ENCODE data around the gene ZNF783.
"Not testable (repeated sequence)": the region's sequence is repeated elsewhere in the genome, so short reads cannot be mapped to it uniquely, and the experiment has no call there.

Gene ZNF783

DNA sequence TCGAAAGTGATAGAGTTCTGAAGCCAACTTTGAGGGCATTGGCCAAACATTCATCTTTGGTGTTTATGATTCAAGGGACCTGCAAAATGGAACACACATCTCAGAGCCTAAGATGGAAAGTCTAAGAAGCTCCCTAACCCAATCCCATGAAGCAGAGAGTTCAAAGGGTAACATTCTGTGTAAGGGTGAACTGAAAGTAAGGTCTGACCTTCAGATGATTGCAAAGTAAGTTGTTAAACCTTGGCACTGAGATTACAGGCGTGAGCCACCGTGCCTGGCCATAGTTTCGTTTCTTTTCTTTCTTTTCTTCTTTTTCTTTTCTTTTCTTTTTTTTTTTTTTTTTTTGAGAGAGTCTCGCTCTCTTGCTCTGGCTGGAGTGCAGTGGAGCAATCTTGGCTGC is 20.3 kb upstream of the ZNF783 start:
- no peak for DNase-seq

DNA sequence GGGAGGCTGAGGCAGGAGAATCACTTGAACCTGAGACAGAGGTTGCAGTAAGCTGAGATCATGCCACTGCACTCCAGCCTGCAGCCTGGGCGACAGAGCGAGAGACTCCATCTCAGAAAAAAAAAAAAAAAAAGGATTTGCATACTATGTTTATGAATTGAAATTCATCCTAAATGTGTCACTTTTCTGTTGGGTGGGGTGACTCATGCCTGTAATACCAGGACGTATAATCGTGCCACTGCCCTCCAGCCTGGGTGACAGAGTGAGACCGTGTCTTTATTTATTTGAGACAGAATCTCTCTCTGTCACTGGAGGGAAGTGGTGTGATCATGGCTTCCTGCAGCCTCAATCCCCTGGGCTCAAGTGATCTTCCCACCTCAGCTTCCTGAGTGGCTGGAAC is 16.8 kb upstream of the ZNF783 start:
- DNase-seq, result peak; percentile 69

DNA sequence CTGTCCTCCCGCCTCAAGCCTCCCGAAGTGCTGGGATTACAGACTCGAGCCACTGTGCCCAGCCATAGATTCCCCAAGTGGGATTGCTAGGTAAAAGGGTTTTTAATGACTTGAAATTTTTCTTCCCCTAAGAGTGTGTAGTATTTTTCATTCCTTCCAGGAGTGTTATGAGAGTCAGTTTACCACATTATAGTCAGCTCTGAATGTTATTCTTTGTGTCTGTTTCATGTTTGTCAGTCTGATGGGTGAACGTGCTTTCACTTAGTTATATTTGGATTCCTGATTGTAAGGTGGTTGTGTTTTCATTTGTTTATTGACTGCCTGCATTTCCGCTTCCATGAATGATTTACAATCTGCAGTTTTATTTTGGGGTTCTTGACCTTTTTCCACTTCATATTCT is 16.3 kb upstream of the ZNF783 start:
- DNase-seq, result no peak

DNA sequence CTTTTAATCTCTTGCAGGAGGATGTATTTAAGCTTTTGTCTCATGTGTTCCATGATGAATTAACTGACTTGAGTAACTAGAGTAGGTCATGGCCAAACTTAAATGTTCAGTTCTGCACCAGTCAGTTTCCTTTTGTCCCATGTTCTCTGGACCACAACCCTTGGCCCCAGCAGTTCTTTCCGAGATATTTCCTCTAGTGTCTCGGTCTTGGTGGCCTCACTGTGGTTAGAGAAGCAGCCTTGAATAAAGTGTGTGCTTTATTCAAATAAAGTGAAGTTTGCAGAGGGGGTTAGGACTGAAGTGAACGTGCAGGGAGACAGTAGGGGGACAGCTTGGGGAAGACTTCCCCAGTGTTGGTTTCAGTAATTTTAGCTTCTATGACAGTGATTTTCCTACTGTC is 13.2 kb upstream of the ZNF783 start:
- no peak for DNase-seq

DNA sequence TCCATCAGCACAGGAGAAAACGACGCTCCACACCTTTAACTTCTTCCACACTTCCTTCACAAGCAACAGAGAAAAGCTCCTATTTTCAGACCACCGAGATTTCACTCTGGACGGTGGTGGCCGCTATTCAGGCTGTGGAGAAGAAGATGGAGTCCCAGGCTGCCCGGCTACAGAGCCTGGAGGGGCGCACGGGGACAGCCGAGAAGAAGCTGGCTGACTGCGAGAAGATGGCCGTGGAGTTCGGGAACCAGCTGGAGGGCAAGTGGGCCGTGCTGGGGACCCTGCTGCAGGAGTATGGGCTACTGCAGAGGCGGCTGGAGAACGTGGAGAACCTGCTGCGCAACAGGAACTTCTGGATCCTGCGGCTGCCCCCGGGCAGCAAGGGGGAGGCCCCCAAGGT is 11.8 kb upstream of the ZNF783 start:
- DNase-seq, result not testable (repeated sequence)

DNA sequence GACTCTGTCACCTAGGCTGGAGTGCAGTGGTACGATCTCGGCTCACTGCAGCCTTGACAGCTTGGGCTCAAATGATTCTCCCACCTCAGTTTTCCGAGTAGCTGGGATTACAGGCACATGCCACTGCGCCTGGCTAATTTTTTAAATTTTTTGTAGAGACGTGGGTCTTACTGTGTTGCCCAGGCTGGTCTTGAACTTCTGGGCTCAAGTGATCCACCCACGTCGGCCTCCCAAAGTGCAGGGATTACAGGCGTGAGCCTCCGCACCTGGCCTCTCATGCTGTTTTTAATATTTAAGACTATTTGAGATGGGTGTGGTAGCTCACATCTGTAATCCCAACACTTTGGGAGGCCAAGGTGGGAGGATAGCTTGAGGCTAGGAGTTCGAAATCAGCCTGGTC is 10.5 kb upstream of the ZNF783 start:
- not testable (repeated sequence) for DNase-seq

DNA sequence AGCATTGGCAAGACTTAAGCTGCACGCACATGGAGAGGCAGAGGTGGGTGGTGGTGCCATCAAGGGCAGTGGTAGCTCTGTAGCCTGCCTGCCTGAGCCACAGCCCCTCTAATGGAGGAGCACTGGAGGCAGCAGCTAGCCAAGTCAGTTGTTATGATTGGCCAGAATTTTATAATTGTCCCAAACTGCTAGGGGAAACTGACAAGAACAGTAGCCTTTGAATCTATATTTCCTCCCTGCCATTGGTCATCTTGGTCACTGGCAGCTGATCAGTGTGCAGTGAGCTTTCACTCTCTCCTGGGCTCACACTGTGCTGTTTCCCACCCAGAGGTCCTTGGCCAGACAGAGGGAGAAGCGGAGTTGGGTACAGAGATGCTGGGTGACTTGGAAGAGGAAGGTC is 9.6 kb upstream of the ZNF783 start:
- DNase-seq, result no peak

DNA sequence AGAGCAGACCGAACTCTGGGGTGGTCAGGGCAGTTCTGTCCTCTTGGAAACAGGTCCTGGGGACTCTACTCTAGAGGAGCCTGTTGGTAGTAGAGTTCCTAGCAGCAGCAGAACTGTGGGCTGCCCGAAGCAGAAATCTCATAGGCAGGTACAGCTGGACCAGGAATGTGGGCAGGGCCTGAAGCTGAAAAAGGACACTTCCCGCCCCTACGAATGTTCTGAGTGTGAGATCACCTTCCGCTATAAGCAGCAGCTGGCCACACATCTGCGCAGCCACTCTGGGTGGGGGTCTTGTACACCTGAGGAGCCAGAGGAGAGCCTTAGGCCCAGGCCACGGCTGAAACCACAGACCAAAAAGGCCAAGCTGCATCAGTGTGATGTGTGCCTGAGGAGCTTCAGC is 8.3 kb upstream of the ZNF783 start:
- no peak for DNase-seq

DNA sequence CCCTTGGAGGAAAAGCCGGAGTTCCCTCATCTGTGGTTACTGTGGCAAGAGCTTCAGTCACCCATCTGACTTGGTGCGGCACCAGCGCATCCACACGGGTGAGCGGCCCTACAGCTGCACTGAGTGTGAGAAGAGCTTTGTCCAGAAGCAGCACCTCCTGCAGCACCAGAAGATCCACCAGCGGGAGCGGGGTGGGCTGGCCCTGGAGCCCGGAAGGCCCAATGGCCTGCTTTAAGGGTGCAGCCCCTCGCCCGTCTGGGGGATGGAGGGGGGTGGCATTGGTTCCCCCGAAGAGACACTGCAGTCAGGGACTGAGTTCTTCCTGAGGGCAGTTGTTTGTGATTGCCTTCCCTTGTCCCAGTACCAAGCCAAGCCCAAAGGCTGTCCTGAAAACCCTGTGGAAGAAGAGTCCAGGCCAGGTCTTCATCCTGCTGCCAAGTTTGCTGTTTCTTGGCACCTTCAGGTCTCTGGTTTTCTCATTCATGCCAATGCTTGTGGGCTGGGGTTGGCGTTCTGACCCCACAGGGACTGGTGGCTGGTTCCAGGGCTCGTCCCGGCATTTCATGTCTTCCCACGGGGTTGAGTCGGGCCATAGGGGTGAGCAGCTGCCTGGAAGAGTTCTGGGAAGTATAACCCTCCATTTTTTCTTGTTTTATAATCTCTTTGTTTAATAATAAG is 7.7 kb upstream of the ZNF783 start:
- no peak for DNase-seq

DNA sequence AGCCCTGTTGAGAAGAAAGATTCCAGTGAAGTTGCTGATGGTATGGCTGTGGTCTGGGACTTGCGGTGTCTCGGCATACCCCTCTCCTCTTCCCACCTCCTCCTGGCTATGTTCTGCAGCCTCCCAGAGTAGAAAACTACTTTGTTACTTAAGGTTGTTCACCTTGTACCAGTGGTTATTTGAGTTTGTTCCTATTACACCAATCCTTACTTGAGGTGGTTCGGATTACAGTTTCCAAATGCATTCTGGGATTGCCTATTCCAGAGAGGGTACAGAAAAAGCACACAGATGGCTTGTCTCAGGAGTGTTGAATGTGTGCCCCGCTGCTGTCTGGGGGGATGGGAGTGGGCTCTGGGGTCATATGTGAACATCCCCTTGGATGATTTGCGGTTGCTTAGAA is 6.8 kb upstream of the ZNF783 start:
- DNase-seq, result no peak

DNA sequence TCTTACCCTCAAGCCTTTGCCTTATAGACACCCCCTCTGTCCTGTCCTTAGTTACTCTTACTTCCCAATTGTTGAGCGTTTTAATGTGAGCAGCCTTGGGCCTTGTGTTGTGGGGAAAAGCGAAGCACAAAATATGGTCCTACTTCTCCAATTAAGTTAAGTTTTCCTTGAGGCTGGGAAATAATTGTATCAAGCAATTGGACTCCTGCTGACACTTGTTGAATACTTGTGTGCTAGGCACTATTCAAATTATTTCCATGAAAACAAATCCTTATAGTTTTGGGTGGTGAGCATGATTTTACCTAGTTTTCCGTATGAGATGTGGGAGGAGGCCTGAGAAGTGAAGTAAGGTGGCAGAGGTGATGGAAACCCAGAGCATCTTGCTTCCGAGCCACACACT is 5.4 kb upstream of the ZNF783 start:
- no peak for DNase-seq

DNA sequence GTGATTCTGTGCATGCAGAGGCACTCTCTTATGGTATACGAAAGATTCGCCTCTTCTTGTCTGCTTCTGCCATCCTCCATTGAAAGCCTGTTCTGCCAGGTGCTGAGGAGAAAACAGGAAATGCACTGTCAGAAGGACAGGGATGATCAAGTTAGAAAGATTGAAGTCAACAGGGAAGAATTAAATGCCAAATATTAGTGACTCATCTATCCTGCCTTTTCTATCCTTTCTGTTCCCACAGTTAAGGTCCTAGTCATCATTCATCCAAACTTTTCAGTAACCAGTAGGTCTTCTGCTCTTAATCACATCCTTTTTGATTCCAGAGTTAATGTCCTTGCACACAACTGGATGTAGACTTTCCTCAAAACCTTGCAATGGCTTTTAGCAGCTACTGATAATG is 4.8 kb upstream of the ZNF783 start:
- DNase-seq, result peak; percentile 45

DNA sequence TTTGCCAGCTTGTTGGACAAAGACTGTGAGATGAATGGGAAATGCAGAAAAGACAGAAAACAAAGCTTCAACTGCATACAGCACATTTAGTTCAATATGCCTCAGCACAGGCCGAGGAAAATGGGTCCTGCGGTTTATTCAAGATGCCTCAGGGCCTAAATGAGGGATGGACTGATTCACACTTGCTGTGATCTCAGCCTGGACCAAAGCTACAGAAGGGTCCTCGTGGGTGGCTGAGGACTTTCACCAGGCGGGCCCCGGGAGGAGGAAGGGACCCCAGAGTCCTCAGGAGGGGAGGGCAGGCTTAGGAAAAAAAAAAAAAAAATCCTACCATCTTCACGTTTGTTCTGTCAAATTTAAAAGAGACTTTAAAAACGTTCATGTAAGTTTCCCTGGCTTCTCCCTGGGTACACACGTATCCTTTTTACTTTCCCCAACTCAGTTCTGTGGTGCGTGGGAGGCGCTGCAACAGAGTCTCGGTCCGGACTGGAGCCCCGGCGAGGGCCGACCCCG is 624 bp upstream of the ZNF783 start:
- peak; percentile 84 for DNase-seq

DNA sequence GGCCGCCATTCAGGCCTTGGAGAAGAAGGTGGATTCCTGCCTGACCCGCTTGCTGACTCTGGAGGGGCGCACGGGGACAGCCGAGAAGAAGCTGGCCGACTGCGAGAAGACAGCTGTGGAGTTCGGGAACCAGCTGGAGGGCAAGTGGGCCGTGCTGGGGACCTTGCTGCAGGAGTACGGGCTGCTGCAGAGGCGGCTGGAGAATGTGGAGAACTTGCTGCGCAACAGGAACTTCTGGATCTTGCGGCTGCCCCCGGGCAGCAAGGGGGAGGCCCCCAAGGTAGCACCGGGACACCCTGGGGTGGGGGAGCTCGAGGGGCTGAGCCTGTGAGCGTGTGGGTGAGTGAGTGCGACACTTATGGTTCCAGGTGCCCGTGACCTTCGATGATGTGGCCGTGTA is 4.5 kb downstream of the ZNF783 start:
- DNase-seq, result no peak

DNA sequence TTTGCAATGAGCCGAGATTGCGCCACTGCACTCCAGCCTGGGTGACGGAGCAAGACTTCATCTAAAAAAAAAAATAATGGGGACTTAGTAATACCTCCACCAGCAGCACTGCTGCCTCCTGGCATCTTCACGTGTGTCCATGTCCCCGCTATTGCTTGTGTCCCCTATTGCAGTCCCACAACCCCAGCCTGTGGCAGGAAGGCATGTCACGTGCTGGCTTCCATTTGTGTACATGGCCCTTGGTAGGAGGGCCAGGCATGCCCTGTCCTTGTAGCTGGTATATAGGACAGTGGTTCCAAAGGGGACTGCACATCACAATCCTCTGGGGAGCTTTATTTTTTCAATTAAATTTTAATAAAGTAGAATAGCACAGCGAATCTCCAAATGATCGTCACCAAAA is 5.7 kb downstream of the ZNF783 start:
- DNase-seq, result no peak

DNA sequence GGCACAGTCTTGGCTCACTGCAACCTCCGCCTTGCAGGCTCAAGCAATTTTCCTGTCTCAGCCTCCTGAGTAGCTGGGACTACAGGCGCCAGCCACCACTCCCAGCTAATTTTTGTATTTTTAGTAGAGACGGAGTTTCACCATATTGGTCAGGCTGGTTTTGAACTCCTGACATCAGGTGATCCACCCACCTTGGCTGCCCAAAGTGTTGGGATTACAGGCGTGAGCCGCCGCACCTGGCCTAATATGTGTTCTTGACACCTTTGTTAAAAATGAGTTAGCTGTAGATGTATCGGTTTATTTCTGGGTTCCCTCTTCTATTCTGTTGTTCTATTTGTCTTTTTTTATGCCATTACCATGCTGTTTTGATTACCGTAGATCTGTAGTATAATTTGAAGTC is 12.4 kb downstream of the ZNF783 start:
- DNase-seq, result not testable (repeated sequence)

DNA sequence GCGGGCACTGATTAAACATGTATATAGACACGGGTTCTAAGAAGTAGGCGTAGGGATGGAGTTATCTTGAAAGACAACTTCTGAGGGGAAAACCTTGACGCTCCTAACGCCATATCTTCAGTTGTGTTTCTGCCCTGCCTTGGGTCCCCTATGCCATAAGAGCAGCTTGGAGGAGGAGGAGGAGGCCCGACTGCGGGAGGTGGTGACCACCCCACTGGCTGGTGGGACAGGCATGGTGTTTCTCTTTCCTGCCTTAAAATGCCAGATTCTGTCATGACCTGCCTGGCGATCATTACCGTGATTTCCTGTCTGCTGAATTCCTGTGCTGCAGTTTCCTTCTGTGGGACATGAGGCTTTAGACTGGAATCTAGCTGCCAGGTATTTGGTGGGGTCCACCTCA is 15.9 kb downstream of the ZNF783 start:
- no peak for DNase-seq

DNA sequence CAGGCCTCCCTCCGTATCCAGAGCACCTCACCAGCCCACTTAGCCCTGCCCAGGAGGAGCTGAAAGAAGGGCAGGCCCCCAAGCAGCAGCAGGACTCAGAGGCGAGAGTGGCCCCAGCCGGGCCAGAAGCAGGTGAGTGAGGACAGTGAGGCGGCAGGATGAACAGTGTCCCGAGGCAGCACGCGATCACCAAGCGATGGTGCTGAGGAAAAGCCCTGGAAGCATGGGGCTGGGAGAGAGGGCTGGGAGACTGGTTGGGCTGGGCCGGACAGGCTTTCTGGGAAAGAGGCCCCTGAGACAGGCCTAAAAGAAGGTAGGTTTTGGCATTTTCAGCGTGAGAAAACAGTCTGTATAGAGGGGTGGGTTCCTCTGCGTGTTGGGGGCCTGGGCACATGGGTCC is 16.4 kb downstream of the ZNF783 start:
- no peak for DNase-seq

DNA sequence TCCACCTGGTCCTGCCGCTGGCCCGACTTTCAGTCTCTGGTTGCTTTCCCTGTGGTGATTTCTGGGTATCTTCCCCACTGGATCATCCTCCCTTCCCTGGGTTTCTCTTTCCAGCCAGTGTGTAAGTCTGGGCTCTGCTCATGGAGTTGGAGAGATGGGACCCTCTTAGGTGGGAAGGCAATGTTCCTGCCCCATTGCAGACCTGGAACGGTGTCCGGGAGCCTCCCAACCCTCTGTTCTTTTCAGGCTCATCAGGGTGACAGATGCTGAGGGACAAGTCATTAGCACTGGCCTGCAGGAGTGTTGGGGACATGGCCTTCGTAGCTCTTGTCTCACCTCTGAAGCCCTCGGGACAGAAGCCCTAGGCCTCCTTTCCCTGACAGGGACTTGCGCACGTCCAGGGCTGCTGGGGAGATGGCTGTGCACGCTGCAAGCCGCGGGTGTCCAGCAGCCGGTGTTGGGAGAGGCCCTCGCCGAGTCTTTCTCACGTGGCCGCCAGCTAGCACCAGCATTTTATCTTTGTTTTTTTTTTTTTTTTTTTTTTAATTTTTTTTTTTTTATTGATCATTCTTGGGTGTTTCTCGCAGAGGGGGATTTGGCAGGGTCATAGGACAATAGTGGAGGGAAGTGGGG is 17.2 kb downstream of the ZNF783 start:
- DNase-seq, result no peak

DNA sequence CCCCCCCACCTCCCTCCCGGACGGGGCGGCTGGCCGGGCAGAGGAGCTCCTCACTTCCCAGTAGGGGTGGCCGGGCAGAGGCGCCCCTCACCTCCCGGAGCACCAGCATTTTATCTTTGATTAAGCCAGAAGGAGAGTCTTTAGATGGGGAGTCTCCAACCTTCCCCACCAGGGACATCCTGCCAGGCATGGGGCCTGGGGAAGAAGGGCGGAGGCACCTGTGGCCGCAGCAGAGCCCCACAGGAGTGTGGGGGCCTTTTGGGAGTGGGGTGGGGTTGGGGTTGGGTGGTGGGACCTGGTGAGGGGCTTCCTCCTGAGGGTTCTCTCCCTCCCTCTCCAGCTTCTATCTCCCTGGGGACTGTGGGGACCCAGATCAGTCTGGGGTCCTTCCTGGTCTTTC is 18.2 kb downstream of the ZNF783 start:
- no peak for DNase-seq

DNA sequence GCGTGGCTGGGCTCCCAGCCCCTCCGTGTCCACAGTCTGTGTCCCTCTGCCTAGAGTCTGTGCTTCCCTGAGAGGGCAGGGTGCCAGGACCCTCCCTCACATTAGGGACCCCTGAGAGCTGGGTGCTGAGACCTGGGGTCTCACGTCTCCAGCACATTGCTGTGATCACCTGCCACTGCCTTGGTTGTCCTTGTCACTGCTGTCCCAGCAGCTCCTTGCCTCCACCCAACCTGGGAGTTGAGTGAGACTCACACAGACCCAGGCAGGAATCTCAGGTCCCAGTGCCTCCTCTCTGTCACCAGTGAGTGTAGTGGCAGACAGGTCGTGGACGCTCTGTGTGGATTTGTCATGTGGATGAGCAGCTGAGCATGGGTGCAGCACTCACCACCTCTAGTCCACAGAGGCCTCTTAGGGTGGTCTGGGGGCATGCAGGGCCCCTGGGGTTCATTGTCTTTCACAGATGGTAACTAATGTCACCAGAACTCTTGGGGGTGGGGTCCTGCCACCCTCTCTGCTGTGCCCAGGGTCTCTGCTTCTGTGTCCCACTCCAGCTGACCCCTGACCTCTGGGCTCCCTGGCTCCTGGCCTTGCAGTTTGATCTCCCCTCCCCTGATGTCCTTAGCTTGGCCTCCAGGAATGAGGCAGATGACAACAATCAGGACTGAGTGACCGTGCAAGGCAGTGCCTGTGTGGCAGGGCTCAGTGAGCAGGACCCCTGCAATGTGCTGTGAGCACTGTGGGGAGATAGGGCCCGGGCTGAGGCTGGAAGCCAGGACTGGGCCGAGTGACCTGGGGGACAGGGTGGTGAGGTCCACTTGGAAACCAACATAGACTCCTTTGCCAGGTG is 18.9 kb downstream of the ZNF783 start:
- no peak for DNase-seq

DNA sequence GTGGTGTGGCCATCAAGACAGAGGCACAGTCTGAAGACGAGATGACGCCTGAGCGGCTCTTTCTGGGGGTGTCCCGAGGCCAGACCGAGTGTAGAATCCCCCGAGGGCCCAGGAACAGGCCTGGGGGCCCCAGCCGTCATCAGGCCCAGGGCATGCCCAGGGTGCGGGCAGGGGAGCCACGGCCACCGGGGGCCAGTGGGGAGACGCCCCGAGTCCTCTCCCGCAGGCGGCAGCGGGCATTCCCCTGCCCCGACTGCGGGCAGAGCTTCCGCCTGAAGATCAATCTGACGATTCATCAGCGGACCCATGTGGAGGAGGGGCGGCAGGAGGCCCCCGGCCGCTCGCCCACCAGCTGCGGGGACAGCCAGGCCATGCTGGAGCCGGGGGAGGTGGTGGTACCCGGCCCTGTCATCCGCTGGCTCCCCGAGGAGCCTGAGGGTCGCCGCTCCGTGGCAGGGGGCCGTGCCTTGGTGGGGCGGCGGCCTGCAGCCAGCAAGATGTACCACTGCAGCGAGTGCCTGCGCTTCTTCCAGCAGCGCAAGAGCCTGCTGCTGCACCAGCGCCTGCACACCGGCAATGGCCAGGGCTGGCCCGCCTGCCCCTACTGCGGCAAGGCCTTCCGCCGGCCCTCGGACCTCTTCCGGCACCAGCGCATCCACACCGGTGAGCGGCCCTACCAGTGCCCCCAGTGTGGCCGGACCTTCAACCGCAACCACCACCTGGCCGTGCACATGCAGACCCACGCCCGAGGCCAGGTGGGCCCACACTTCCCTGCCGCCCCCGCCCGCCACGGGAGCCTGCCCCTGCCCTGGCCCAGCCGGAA is 19.7 kb downstream of the ZNF783 start:
- no peak for DNase-seq

DNA sequence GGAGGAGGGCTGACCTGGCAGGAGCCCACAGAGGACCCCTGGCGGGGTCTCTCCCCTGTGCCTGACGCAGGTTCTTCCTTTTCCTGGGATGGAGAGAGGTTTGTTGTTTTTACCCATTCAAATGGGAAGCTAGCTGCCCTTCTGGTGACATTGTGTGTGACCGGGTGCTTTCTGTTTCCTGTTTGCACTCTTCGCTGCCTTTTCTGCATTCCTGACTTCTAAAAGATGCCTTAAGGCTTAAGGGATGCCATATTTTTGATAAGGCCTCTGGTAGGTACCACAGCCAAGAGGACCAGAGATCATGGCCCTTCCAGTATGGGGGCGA is 20.3 kb downstream of the ZNF783 start:
- no peak for DNase-seq
